Anterior cingulate cortex (tissue), 58 donors: ENCODE results near the gene HABP2.

Source experiments
- DNase-seq, 58 donors: peaks; one replicate each; lab custom pipeline; 2025; lab: John Stamatoyannopoulos, UW

The HABP2 gene

DNA sequence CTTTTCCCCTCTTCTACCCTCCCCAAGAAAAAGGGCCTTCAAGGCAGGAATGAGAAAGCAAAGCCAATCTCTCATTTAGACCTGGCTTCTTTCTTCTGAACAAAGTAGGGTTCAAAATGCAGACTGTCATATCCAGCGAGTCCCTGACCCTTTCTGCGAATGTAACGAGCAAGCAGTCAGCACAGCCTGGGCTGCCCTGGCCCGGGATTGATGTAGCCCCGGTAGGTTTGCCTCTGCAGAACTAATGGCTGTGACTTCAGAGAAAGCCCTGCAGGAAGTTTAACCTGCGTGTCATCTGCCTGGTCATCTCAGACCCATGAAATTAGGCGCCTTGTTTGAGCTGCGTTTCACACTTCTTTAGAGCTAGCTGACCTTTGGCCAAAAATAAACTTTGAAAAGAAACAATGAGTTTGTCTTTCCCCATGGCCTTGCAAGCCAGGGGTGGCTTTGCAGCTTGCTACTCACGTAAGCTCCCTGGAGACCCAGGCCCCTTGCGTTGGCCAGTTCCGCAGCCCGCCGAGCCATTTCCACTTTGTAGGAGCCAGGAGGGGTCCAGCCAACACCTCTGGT, 36.4 kb downstream of the HABP2 start:
- DNase-seq, result no peak

DNA sequence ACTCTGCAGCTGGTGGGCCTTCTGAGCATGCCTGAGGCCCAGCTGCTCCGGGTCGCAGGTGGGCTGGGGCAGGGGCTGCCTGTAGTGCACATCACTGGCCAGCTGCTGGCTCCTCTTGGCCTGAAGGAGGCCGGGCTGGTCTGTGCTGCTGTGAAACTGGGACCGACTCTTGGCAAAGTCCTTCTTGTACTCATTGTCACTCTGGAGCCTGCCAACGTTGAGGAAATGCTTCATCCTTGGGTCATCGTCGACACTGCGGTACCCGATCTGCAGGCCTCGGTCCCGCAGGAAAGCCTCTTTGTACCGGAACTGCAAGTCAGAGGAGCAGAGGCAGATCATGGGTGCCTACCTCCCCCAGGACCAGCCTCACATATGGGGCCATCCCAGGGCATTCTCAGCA, 37.7 kb downstream of the HABP2 start:
- DNase-seq, result no peak

DNA sequence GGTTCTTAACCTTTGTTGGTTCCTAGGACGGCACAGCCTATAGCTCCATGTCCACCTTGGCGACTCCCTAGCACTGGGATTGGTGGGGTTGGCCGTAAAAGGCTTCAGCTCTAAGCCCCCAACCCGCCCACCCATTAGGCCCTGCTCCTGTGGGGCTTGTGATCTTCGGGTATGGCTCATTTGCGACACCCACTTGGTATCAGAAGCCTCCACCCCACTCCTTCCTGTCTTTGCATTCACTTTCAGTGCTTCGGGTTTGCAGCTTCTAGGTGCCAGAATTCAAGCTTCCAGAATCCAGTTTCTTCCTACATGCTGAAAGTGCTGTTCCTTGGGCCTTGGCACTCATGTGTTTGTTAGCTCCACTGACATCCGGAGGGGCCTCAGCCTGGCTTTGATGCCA, 39.5 kb downstream of the HABP2 start:
- DNase-seq, result no peak

DNA sequence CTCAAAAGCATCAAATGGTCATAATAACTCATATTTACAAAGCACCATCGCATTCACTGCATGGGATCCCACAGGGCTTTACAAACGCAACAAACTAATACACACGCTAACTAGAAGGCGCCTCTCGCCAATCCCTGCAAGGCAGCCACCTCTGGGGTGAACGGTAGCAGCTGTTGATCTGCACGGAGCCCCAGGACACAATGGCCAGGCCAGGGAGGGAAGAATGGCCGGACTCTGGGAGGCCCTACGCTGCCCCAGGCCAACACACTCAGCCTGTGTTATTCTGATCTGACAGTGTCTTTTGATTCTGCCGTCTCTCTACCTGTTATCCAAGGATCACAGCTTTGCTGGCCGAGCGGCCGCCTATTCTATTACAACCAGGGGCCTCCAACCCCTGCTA, 41.8 kb downstream of the HABP2 start:
- DNase-seq, result no peak

DNA sequence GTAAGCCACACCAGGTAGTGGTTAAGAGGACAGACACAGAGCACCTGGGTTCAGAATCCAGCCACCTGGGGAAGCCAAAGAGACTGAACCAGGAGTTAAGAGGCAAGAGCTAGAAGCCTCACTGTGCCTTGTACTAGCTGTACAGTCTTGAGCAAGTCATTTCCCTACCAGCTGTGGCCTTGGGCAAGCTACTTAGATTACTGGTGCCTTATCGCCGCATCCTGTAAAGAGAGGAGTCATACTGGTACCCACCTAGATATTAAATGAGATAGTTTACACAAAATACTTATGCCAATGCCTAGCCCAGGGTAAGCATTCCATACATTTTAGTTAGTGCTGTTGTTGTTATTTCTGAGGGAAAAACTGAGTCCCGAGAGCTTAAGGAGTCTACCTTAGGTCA, 47.7 kb downstream of the HABP2 start:
- DNase-seq, result no peak

DNA sequence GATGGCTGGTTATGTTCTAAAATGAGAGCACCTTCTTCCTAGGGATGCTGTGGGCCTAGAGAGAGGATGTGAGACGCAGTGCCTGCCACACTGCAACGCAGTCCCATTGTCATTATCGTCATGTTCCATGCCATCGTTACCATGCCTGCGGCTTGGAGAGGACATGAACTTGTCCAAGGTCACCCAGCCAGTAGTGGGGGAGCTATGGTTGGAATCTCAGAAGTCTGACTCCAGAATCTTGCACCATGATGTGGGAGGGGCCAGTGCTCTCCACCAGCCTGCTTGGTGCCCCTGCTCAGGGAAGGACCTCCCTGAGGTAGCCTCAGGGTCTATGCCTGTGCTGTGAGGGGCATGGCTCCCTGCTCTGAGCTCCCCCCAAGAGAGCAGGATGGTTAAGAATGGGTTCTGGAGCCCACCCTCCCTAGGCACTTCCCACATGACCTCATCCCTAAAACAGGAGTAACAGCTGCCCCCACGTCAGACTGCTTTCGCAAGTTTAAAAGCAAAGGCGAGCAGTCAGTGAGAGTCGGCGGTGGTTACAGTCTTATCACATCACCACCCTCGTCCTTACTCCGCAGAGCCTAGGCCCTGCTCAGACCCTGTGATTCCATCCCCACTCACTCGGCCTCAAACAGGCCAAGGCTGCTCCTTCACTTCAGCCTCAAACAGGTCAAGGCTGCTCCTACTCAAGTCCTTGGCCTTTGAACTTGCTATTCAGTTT, 50.4 kb downstream of the HABP2 start:
- no peak for DNase-seq

DNA sequence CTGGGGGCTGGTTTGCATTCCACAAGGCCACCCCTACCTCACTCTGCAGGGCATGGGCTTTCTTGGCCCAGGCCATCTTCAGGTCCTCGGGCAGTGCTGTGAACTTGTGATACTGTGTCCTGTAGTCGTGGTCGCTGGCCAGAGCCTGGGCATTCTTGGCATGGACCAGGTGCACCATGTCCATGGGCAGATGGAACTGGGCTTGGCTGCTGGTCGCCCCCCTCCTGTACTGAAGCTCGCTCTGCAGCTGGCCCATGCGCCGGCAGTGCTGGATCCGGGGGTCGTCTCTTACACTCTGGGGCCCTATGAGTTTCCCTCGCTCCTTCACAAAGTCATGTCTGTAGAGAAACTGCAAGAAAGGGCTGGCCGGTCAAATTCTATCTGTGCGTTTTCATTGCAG, 51.7 kb downstream of the HABP2 start:
- DNase-seq, result no peak

DNA sequence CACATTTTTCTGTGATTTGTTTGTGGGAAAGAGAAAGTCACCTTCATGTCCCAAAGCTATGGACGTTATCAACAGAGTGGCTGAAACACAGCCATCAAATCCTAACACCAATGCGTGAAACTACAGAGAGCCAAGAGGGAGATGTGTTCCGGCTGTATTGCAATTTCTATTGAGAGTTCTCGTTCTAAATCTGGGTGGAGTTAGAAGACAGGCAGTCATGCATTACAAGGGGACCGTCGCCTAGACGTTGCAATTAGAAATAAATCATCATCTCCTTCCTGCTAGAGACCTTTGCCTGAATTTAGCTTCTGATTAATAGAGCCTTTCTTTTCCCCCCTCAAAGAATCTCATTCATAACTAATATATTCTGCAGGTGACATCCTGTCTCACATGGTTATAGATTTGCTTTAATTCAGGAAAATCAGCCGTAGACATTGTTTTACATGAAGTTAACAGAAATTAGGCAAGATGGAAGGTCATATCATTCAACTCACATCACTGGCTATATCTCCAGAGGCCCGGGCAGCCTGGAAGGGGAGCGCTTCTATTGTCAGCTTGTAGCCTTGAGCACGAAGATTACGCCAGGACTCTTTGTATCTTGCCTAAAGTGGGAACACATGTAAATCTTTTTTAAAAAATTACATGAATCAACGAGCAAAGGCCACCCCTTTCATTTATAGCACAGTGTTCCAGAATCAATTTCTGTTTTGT, 52.6 kb downstream of the HABP2 start:
- no peak for DNase-seq

- no peak for DNase-seq
Measured at GRCh38 chr10:113609704-113610108, 56.9 kb downstream of the HABP2 start.

- peak in 1 of 58 donors; percentile 31 for DNase-seq
Measured at GRCh38 chr10:113610631-113611601, 58.1 kb downstream of the HABP2 start.

DNA sequence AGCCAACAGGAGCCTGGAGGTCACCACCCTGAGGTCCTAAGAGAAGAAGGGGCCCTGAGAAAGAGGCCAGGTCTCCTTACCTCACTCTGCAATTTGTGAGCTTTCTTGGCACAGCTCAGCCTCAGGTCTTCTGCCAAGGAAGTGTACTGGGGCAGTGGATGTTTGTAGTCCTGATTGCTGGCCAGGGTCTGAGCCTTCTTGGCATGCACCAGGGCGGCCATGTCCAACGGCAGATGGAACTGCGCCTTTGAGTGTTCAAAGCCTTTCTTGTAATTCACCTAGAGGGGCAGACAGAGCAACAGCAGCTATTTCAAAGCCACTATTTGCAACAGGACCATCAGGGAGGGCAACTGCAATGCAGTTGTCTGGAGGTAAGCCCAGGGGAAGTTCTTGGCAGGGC, 59.3 kb downstream of the HABP2 start:
- peak in 45 of 58 donors; percentile 11 to 82 (median 45) for DNase-seq

GRCh38 chr10:113613427-113613826, 60.6 kb downstream of the HABP2 start:
- no peak for DNase-seq

GRCh38 chr10:113613977-113614690, 61.3 kb downstream of the HABP2 start:
- peak in 2 of 58 donors; percentile 8 to 13 for DNase-seq

GRCh38 chr10:113616244-113617074, 63.6 kb downstream of the HABP2 start:
- DNase-seq, result peak in 1 of 58 donors; percentile 6

DNA sequence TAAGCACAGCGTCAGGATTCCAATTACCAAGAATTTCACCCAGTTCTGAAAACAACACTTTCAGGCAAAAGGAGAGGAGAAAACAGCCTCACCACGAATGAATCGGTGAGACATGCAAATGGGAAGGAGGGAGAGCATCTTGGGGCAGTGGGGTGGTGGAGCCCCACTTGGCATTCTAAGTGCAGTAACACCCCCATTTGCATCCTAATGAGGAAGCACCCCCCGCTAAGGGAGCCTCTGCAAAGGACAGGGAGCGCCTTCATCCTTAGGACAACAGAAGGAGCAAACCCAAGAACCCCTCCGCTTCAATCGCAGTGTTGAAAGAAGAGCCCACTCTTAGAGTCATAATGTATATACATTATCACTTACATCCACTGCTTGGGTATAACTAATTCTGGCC, 64.2 kb downstream of the HABP2 start:
- DNase-seq, result no peak

DNA sequence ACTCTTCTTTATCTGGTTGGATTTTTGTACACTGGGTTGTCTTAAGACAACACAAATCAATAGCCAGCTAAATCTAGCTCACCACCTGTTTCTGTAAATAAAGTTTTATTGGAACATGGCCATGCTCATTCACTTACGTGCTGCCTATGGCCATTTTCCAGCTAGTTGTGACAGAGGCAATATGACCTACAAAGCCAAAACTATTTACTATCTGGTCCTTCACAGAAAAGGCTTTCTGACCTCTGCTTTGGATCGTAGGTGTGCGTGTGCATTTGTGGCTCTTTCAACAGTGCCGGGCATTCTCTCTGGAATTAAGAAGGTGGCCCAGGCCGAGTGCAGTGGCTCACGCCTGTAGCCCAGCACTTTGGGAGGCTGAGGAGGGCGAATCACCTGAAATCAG, 65.5 kb downstream of the HABP2 start:
- DNase-seq, result no peak

- no peak for DNase-seq
Measured at GRCh38 chr10:113619401-113619800, 66.5 kb downstream of the HABP2 start.

DNA sequence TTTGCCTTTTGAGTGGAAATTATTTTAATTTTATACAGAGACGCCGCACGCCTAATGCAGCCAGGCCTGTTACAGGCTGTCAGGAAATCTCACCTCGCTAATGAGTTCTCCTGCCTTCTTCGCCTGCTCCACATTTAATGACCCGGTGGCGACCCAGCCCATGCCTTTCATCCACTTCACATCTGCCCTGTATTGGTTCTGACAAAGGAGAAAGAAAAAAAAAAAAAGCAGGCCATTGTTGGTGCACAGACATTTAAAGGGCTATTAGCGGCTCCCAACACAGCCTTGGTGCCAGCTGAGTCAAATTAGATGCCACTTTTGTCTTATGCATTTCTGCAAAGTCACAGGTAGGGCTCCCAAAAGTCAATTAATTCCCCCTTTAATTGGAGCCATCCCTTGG, 67.7 kb downstream of the HABP2 start:
- no peak for DNase-seq

DNA sequence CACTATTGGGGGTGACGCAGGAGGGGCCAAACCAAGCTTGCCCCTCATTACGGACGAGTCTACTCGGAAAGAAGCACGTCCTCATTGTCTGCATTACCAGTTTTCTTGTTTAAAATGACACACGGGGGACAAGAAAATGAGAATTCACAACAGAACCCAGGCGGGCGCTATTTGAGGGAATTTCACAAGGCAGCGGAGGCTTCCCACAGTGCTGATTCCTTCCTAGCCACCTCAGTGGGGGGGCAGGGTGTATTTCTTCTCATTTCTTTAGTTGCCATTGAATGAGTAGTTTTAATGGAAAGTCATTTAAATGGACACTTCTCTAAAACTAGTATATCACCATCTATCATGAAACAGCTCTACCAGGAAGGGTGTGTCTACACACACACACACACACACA, 68.1 kb downstream of the HABP2 start:
- DNase-seq, result no peak
